Lower leg skin (tissue), 4 donors: Measurements from ENCODE around the gene NR1D2. TPM values are rescaled to one million over a fixed set of nuclear protein-coding genes. Genes with fewer than 3 reads are reported as not detected.
"Not testable (repeated sequence)": the region's sequence is repeated elsewhere in the genome, so short reads cannot be mapped to it uniquely, and the experiment has no call there.

Experiments
- DNase-seq, 2 donors: peaks; one replicate each; pipeline ENCODE4 v3.0.0-alpha.2; 2019; ENCODE audit warnings: low spot score in 2 of 2
- H3K4me3 ChIP-seq: fragments of 200-600 bp; sonication (generic); 2 replicates; pipeline ENCODE4 v1.5.1; 2017; ENCODE audit warnings: mild to moderate bottlenecking, low read depth; ENCODE audit not compliant: poor library complexity, severe bottlenecking
- POLR2A ChIP-seq, 2 donors: fragments of 450-650 bp; IDR thresholded peaks; one replicate each; pipeline ENCODE4 v1.6.1; 2016 to 2017; ENCODE audit warnings: antibody characterized with exemption in 2 of 2, mild to moderate bottlenecking in 1 of 2, moderate library complexity in 1 of 2
- WGBS, 2 donors: methylation state at CpG; one replicate each; pipeline ENCODE4 v1.1.5; 2018; 5-methylcytosine and 5-hydroxymethylcytosine counted together
- intact Hi-C: fragments of 100-400 bp; cut with DNase I; formaldehyde crosslinking; loops from one replicate; pipeline ENCODE4 v1.15.0; 2023; ENCODE audit warnings: low total_unique reads
- total RNA-seq, 4 donors: library from RNA; depleted of rRNA; stranded (reverse); fragments of >200 nt; gene quantifications; one replicate each; pipeline ENCODE4 v1.1.0, GENCODE V29; 2016
- TF ChIP-seq, protein P1 (sequence below), 3 donors: fragments of 450-650 bp; IDR thresholded peaks; one replicate each; pipeline ENCODE4 v1.5.1; 2016; ENCODE audit warnings: antibody characterized with exemption in 3 of 3, mild to moderate bottlenecking in 3 of 3, moderate library complexity in 2 of 3

NR1D2 gene
- total RNA-seq, 4 donors from 2014 or later: 35.4 to 52.1 (median 42.1) TPM

DNA sequence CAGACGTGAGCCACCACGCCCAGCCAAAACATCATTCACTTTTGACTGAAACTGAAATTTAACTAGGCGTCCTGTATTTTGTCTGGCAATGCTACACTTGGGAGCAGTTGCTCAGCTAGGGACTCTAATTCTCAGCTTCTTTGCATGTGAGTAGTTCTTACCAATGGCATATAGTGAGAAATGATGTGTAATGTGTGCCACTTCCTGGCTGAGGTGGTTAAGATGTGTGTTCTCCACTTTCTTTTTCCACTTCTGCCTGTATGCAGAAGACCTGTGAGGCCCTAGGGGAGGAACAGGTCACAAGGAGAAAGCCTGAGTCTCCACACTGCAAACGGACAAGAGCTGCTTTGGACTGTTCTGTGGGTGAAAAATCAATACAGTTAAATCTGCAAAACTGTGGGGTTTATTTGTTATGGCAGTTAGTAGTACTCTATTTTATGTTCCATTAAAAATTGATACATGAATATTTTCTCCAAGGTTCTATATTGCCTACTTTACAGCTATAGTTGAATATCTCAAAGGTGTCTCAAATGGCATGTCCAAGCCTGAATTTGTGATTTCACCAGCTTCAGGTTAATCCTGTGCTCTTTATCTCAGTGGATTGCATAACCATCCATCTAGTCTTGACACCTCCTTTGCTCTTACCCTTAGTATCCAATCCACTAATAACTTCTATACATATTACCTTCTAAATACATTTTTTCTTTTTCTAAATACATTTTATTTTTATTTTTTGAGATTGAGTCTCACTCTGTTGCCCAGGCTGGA is 59.3 kb downstream of the NR1D2 start:
- WGBS, 2 donors: 76 to 86% methylated on average over 4 of the region's 4 CpGs
- H3K4me3 ChIP-seq: no peak overlapping the region
- no peak for DNase-seq
- intact Hi-C loops: no loop called here
- TF ChIP-seq, protein P1, sequence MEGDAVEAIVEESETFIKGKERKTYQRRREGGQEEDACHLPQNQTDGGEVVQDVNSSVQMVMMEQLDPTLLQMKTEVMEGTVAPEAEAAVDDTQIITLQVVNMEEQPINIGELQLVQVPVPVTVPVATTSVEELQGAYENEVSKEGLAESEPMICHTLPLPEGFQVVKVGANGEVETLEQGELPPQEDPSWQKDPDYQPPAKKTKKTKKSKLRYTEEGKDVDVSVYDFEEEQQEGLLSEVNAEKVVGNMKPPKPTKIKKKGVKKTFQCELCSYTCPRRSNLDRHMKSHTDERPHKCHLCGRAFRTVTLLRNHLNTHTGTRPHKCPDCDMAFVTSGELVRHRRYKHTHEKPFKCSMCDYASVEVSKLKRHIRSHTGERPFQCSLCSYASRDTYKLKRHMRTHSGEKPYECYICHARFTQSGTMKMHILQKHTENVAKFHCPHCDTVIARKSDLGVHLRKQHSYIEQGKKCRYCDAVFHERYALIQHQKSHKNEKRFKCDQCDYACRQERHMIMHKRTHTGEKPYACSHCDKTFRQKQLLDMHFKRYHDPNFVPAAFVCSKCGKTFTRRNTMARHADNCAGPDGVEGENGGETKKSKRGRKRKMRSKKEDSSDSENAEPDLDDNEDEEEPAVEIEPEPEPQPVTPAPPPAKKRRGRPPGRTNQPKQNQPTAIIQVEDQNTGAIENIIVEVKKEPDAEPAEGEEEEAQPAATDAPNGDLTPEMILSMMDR (IDR thresholded peaks at IDR 0.05): no peak
- TF ChIP-seq POLR2A (IDR thresholded peaks at IDR 0.05): no peak

DNA sequence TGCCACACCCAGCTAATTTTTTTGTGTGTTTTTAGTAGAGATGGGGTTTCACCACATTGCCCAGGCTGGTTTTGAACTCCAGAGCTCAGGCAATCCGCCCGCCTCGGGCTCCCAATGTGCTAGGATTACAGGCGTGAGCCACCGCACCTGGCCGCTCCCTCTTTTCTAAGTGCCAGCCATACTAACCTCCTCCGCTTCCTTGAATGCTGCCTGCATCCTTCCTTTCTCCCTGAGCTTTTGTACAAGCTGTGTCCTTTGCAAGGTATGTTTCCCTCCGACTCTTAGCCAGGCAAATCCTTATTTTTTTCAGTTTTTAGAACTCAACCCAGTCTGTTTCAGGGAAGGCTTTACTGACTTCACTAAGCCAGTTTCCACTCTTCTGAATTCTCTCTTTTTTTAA is 60.6 kb downstream of the NR1D2 start:
- no peak for DNase-seq
- TF ChIP-seq, protein P1 (IDR thresholded peaks at IDR 0.05): no peak
- TF ChIP-seq POLR2A (IDR thresholded peaks at IDR 0.05): no peak
- 79 to 82% methylated on average over 8 of the region's 8 CpGs for WGBS, 2 donors
- H3K4me3 ChIP-seq: no peak overlapping the region
- intact Hi-C loops: no loop called here

DNA sequence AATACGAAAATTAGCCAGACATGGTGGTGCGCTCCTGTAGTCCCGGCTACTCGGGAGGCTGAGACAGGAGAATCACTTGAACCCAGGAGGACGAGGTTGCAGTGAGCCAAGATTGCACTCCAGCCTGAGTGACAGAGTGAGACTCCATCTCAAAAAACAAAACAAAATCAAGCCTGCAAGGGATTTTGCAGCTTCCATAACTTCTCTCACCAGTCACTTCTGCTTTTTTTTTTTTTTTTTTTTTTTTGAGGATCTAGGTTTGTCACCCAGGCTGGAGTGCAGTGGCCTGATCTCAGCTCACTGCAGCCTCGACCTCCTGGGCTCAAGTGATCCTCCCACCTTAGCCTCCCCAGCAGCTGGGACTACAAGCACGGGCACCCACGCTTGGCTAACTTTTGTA is 65.7 kb downstream of the NR1D2 start:
- DNase-seq, H3K4me3 ChIP-seq, intact Hi-C loops: not testable (repeated sequence)
- 62 to 86% methylated on average over 8 of the region's 8 CpGs for WGBS, 2 donors

DNA sequence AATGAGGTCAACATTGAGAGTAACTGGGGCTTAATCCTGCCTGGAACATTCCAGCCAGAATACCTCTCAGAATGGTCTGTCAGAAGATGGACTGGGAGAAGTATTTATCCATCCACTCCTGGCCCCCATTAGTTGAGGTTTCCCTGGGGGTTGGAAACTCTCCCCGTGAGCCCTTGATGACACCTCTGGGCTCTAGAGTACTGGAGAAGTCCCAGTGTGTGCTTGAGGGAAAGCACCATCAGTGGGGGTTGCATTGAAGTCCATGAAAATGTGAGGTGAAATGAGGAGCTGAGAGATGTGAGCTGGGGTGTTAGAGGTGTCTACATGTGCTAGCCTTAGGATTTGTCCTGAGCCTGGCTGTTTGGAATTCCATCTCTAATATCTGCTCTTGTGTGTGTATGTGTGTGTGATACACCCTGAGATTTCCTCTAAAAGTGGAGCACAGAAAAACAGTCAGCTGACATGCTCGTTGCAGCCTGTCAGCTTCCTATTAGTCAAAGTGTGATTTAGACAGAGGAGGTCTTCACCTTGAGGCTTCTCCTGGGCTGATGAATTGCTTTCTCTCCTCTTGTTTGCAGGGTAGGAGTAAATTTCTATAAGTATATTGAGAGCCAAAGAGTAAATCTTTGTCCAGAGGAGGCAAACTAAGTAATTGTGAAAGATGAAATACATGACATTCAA is 67.6 kb downstream of the NR1D2 start:
- no peak for DNase-seq
- intact Hi-C loops: no loop called here
- H3K4me3 ChIP-seq: no peak overlapping the region
- TF ChIP-seq, protein P1 (IDR thresholded peaks at IDR 0.05): no peak
- TF ChIP-seq POLR2A (IDR thresholded peaks at IDR 0.05): no peak
- WGBS, 2 donors: 48 to 51% methylated on average over 2 of the region's 2 CpGs

DNA sequence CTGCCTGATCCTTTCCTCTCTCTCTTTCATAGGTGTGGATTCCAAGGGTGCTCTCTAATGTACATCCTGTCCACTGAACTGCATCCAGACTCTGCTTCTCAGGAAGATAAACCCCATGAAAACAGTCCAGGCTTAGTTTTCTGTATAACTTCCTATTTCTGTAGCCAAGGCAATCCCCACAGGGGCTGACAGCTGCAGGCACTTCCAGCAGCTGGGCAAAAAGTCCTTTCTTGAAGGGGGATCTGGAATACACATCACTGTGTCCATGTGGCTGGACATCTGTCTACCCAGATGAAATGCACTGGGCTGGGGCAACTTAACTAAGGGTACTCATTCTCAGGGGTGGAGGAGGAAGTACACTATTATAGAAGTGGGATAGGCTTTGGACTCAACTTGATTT is 72.2 kb downstream of the NR1D2 start:
- TF ChIP-seq POLR2A (IDR thresholded peaks at IDR 0.05): no peak
- TF ChIP-seq, protein P1 (IDR thresholded peaks at IDR 0.05): no peak
- intact Hi-C loops: no loop called here
- no peak for DNase-seq
- H3K4me3 ChIP-seq: no peak overlapping the region

DNA sequence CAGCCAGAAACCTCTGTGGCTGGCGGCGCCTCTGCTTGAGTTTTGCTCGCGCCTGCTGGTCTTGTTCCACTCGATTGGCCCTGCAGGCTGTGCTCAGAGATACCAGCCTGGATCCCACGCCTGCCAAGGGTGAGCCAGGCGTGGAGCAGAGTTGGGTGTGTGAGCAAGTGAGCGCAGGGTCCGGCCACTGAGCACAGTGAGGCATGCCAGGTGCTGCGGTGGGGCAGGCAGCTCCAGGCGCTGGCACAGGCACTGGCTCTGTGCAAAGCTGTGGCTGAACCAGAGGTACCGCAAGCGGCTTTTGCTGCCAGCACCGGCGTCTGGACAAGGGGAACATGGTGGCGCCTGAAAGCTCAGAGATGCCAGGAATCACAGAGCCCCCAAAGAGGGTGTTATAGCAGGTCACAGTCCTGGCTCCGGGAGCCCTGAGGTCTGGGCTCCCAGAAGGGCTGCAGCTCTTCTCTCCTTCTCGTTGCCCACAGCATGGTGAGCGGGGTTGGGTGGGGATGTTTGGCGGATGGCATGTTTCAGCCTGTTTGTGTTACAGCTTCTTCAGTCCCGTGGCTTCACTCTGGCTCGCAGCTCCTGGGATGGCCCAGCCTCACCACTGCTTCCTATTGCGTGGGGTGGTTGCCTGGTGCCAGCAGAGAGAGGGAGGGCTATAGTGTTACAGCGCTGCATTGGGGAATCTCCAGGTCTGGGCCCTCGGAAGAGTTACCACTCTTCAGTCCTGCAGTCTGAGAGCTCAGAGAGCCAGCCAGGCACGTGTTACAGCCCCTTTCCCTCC is 73.9 kb downstream of the NR1D2 start:
- intact Hi-C loops: no loop called here
- 65 to 68% methylated on average over 26 of the region's 26 CpGs for WGBS, 2 donors
- H3K4me3 ChIP-seq: no peak overlapping the region
- DNase-seq: peak in 1 of 2 donors; percentile 62
- no peak for TF ChIP-seq POLR2A (IDR thresholded peaks at IDR 0.05)
- TF ChIP-seq, protein P1 (IDR thresholded peaks at IDR 0.05): no peak
